Retinal pigment epithelial cell (primary cell): ENCODE data around the gene GNB2.
A peak's percentile ranks its signal among the peaks of the same experiment; 100 is the strongest.

Experiments used
- DNase-seq: peaks from one replicate; pipeline ENCODE4 v3.0.0-alpha.2; 2010; ENCODE audit warnings: low read depth
- H3K4me3 ChIP-seq: 2 replicates; pipeline ENCODE4 v1.5.1; 2011; ENCODE audit warnings: mild to moderate bottlenecking, low read length, control low read depth, moderate library complexity
- CTCF ChIP-seq: conservative IDR thresholded peaks from 2 replicates; pipeline ENCODE4 v1.5.1; 2011; ENCODE audit warnings: low read depth, low read length, control low read depth, inconsistent platforms

GNB2 gene

GRCh38 chr7:100675105-100675451 is 1.5 kb downstream of the GNB2 start:
- H3K4me3 ChIP-seq, result peak overlapping the region; percentile 92
- DNase-seq, result no peak
- no peak for TF ChIP-seq CTCF

GRCh38 chr7:100675581-100676350 is 2.2 kb downstream of the GNB2 start:
- no peak for TF ChIP-seq CTCF
- peak overlapping the region; percentile 92 for H3K4me3 ChIP-seq
- peak; percentile 34 for DNase-seq

- H3K4me3 ChIP-seq, result peak overlapping the region; percentile 92
- DNase-seq, result no peak
- TF ChIP-seq CTCF, result no peak
These were observed 3.2 kb downstream of the GNB2 start for GRCh38 chr7:100676501-100677306.

- no peak overlapping the region for H3K4me3 ChIP-seq
- no peak for DNase-seq
- no peak for TF ChIP-seq CTCF
These were observed 4.0 kb downstream of the GNB2 start for GRCh38 chr7:100677308-100678267.

- DNase-seq, result no peak
- no peak overlapping the region for H3K4me3 ChIP-seq
- no peak for TF ChIP-seq CTCF
These were observed 4.9 kb downstream of the GNB2 start for GRCh38 chr7:100678291-100678984.

- no peak overlapping the region for H3K4me3 ChIP-seq
- no peak for TF ChIP-seq CTCF
- DNase-seq, result no peak
These were observed 5.8 kb downstream of the GNB2 start for GRCh38 chr7:100679129-100679926.
